Esophagus squamous epithelium (tissue), 5 donors: ENCODE measurements around the gene ITPR3. TPM values are rescaled to one million over a fixed set of nuclear protein-coding genes. Genes with fewer than 3 reads are reported as not detected.

Experiments used
- DNase-seq: peaks from one replicate; lab custom pipeline; 2025; lab: John Stamatoyannopoulos, UW
- H3K27ac ChIP-seq, 4 donors: fragments of 200-600 bp; sonication (generic); one replicate each; pipeline ENCODE4 v1.5.1; 2016 to 2019; ENCODE audit warnings: mild to moderate bottlenecking in 1 of 4
- H3K27me3 ChIP-seq, 4 donors: fragments of 200-600 bp; sonication (generic); 1 replicate in 3 of 4; 2 replicates in 1 of 4; pipeline versions ENCODE4 v1.5.1 to v1.6.0; 2017 to 2021; ENCODE audit warnings: antibody characterized with exemption in 1 of 4
- H3K36me3 ChIP-seq, 3 donors: fragments of 200-600 bp; sonication (generic); one replicate each; pipeline ENCODE4 v1.5.1; 2016 to 2019
- H3K4me1 ChIP-seq, 3 donors: fragments of 200-600 bp; sonication (generic); one replicate each; pipeline ENCODE4 v1.5.1; 2017 to 2019
- H3K4me3 ChIP-seq, 4 donors: fragments of 200-600 bp; sonication (generic); 1 replicate in 3 of 4; 2 replicates in 1 of 4; pipeline ENCODE4 v1.5.1; 2016 to 2019; ENCODE audit warnings: mild to moderate bottlenecking in 2 of 4, moderate library complexity in 1 of 4
- H3K9me3 ChIP-seq, 3 donors: fragments of 200-600 bp; sonication (generic); one replicate each; pipeline ENCODE4 v1.5.1; 2016 to 2019
- CTCF ChIP-seq, 6 experiments: fragments of 450-650 bp in 4 of 6; fragments of 200-600 bp in 2 of 6; sonication (generic) in 2 of 6; IDR thresholded peaks; one replicate each; pipeline ENCODE4 v1.5.1; 2016 to 2019; ENCODE audit warnings: antibody characterized with exemption in 6 of 6, mild to moderate bottlenecking in 4 of 6, moderate library complexity in 4 of 6
- POLR2A ChIP-seq, 4 donors: fragments of 450-650 bp; IDR thresholded peaks; one replicate each; pipeline ENCODE4 v1.6.1; 2017; ENCODE audit warnings: antibody characterized with exemption in 4 of 4, mild to moderate bottlenecking in 4 of 4, moderate library complexity in 3 of 4
- WGBS, 2 donors: methylation state at CpG; one replicate each; pipeline ENCODE4 v1.1.5; 2018; 5-methylcytosine and 5-hydroxymethylcytosine counted together
- intact Hi-C: fragments of 100-400 bp; cut with DNase I; formaldehyde crosslinking; loops from one replicate; pipeline ENCODE4 v1.15.0; 2022
- total RNA-seq, 4 donors: library from RNA; depleted of rRNA; stranded (reverse); fragments of >200 nt; gene quantifications; one replicate each; pipeline ENCODE4 v1.1.0, GENCODE V29; 2016
- donor health status: DM: yes; HTN: yes; CAD: no.

The ITPR3 gene
- total RNA-seq, 4 donors from 2014 or later: 21.8 to 39.2 (median 35.3) TPM

- intact Hi-C loops: no loop called here
- Histone ChIP-seq H3K4me1 (peaks cover 10 to 38% (median 15%) of the 10 kb centered on the region in 3 donors), H3K36me3 (peaks cover 0 to 41% (median 0%) of the 10 kb centered on the region in 3 donors), H3K27ac (no peak overlapping the region), H3K9me3 (no peaks in the 10 kb centered on the region), H3K27me3 (no peaks in the 10 kb centered on the region), H3K4me3 (no peak overlapping the region)
- no peak for DNase-seq
- WGBS, 2 donors: 0% methylated on average over 1 of the region's 4 CpGs; no CpG with 5 or more reads in 1 of the 2 donors
- TF ChIP-seq CTCF (IDR thresholded peaks at IDR 0.05): no peak
- TF ChIP-seq POLR2A (IDR thresholded peaks at IDR 0.05): no peak
Observed at GRCh38 chr6:33642897-33643296, 21.8 kb downstream of the ITPR3 start.

DNA sequence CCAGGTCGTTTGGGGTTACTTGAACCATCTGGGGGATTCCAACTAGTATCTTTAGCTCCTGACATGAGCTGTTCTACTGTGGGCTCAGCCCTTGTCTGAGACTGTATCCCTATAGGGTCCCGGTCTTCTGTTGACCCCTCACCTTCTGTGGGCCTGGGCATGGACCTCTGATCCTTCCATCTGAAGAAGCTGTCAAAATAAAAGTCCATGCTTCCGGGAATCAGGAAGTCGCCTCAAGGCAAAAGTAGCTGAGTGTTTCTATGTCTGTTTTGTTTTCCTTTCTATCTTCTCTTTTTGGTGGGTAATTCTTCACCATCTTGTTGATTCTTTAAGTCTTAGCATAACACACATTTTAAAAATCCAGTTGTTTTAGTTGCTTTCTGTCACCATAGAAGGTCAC lies 30.3 kb downstream of the ITPR3 start:
- Histone ChIP-seq H3K4me3 (no peak overlapping the region), H3K27ac (no peak overlapping the region), H3K9me3 (no peaks in the 10 kb centered on the region), H3K4me1 (peaks cover 0 to 5% (median 0%) of the 10 kb centered on the region in 3 donors), H3K36me3 (peaks cover 3 to 62% (median 5%) of the 10 kb centered on the region in 3 donors), H3K27me3 (no peaks in the 10 kb centered on the region)
- TF ChIP-seq POLR2A (IDR thresholded peaks at IDR 0.05): no peak
- no peak for TF ChIP-seq CTCF (IDR thresholded peaks at IDR 0.05)
- WGBS, 2 donors: 59 to 74% methylated on average over 4 of the region's 4 CpGs
- intact Hi-C loops: no loop called here
- no peak for DNase-seq

DNA sequence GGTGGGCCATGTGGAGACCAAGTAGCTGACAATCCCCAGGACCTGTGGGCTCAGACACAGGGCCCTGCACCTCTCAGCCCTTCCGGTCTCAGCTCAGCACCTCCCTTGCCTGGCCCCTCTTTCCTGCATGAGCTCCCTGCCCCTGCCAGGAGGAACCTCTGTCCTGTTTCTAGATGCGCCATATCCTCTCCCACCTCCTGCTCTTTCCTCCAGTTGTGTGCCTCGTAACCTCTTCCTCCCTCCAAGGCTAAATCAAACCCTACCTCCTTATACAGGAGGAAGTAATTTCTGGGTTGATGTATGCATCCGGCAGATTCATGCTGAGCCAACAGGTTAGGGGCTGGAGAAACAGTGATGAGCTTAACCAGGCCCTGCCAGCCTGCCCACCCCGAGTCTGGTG lies 30.9 kb downstream of the ITPR3 start:
- peaks cover 0 to 5% (median 0%) of the 10 kb centered on the region in 3 donors for H3K4me1 ChIP-seq
- 75 to 87% methylated on average over 5 of the region's 5 CpGs for WGBS, 2 donors

GRCh38 chr6:33654831-33655554 lies 33.9 kb downstream of the ITPR3 start:
- Histone ChIP-seq H3K9me3 (no peaks in the 10 kb centered on the region), H3K27ac (no peak overlapping the region), H3K4me1 (peaks cover 0 to 5% (median 0%) of the 10 kb centered on the region in 3 donors), H3K4me3 (no peak overlapping the region), H3K27me3 (no peaks in the 10 kb centered on the region), H3K36me3 (peaks cover 5 to 65% (median 13%) of the 10 kb centered on the region in 3 donors)
- DNase-seq: no peak
- intact Hi-C loops: no loop called here
- TF ChIP-seq POLR2A (IDR thresholded peaks at IDR 0.05) (no peak), CTCF (IDR thresholded peaks at IDR 0.05) (no peak)
- 72 to 73% methylated on average over 3 to 5 of the region's 5 CpGs for WGBS, 2 donors

More for the DNA sequence above, 30.9 kb downstream of the ITPR3 start:
- TF ChIP-seq POLR2A (IDR thresholded peaks at IDR 0.05) (no peak), CTCF (IDR thresholded peaks at IDR 0.05) (no peak)
- Histone ChIP-seq H3K27me3 (no peaks in the 10 kb centered on the region), H3K27ac (no peak overlapping the region), H3K9me3 (no peaks in the 10 kb centered on the region), H3K36me3 (peaks cover 5 to 62% (median 9%) of the 10 kb centered on the region in 3 donors), H3K4me3 (no peak overlapping the region)
- intact Hi-C loops: no loop called here
- DNase-seq: no peak

GRCh38 chr6:33656844-33657243 lies 35.7 kb downstream of the ITPR3 start:
- Histone ChIP-seq H3K27ac (no peak overlapping the region), H3K27me3 (no peaks in the 10 kb centered on the region), H3K36me3 (peaks cover 5 to 76% (median 13%) of the 10 kb centered on the region in 3 donors), H3K9me3 (no peaks in the 10 kb centered on the region), H3K4me1 (peaks cover 0 to 5% (median 0%) of the 10 kb centered on the region in 3 donors), H3K4me3 (no peak overlapping the region)
- 97 to 100% methylated on average over 3 to 4 of the region's 5 CpGs for WGBS, 2 donors
- intact Hi-C loops: no loop called here
- DNase-seq: no peak
- TF ChIP-seq POLR2A (IDR thresholded peaks at IDR 0.05): no peak
- no peak for TF ChIP-seq CTCF (IDR thresholded peaks at IDR 0.05)
